Epithelial cell of alveolus of lung (primary cell): Measurements from ENCODE around the gene ERN1. TPM values are rescaled to one million over a fixed set of nuclear protein-coding genes. Genes with fewer than 3 reads are reported as not detected.

Source experiments
- total RNA-seq: library from RNA; depleted of rRNA; stranded (reverse); fragments of >200 nt; gene quantifications from 2 replicates; pipeline ENCODE4 v1.2.1, GENCODE V29; 2015

ERN1 gene
- 4.8 and 8.5 TPM in 2 replicates for total RNA-seq

DNA sequence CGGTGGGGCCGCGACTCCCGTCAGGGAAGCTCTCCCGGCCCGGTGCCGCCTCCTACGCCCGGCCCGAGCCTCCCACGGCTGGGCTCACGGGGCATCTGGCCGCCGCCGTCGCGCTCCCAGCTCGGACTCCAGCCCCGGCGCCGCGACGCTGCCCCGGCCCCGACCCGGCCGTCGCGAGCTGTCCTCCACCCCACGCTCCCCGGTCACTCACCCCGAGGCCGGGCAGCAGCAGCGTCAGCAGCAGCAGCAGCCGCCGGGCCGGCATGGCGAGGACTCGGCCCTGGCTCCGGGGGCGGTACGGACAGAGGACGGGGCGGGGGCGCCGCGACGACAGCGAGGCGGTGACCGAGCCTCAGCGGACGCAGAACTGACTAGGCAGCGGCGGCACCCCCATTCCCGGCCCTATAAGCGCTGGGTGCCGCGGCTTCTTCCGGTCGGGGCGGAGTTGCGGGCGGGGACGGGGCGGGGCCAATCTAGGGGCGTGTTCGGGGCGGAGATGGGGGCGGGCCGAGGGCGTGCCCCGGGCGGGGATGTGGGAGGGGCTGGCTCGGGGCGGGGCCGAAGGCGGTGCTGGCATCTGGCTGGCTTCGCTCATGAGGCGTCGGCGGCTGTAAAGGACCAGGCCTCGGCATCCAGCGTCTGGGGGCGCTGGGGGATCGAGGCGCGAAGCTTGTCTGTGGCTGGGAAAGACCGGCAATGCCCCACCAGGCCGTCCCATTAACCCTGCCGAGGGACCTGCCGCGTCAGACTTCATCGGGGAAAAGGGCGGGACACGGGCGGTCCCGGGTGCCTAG is at the start of gene ERN1:
Gene ERN1, minus strand, starts transcription at position 380 of the 794 bp plus-strand sequence. Its CDS starts 115 bp downstream, at position 265.

DNA sequence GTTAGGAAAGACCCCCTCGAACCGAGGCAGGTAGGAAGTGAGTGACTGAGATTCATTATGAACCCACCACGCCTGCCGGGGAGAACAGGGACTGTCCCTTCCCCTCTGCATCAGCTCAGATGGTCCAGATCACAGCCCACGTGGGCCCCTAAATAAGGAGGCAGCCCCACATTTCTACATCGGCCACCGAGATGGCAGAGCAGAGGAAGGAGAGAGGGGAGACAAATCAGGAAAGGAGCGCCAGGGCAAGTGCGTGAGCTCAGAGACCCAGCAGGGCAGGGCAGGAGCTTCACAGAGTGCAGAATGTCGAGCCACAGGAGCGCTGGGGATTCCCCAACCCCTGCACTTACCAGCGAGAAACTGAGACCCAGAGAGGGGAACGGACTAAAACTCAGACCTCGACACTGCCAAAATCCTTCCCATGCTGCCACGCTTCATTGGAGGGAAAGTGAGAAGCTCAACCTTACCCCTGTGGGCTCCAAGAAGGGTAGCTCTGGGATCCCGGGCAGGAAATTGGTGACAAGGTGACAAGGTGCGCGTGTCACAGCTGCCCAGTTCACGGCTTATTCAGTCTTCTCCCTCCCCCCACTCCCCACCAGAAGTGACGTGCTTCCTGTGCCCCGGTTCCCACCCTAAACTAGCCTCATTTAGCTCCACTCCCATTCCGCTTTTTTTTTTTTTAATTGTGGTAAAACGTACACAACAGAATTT is 109.7 kb downstream of the ERN1 start, which contains the start of gene ICAM2:
Gene ICAM2, minus strand, starts transcription at position 578 of the 711 bp plus-strand sequence. CDS start 13,942 bp downstream, outside the sequence.

DNA sequence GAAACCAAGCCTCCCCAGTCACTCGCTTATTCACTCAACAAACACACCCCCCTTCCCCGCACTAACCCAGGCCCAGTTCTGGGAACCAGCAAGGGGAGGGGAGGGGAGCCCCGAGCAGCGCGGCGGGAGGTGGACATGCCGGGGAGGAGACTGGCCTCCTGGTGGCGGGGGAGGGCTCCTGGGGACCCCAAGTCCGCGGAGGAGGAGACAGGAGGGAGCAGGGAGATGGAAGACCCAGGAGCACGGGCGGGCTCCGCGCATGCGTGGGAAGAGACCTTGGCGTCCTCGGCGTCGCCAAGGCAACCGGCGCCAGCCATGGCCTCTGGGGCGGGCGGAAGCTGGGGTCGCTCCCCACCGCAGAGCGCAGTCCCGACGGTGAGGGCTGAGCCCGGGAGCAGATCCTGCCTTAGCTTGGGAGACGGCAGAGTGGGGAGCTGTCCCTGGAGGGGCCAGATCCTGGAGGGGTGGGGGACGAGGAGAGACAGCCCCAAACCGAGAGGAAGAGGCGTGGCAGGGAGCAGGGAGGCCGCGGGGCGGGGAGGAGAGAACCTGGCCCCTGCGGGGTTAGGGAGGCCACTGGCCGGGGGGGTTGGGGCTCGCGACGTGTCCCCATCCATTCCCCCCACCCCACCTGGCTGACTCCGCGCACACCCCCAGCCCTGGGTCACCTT is 131.8 kb downstream of the ERN1 start, which contains the start of gene PRR29:
Gene PRR29, plus strand, starts transcription at position 302 of the 671 bp plus-strand sequence. Its CDS starts 14 bp downstream, at position 316.

Other genes starting within 250 kb of the ERN1 start
- not detected in 2 replicates for gene GH2, start 248.2 kb downstream of the ERN1 start, total RNA-seq
- gene CSH1, start 233.6 kb downstream of the ERN1 start, total RNA-seq = not detected in 2 replicates
- gene CSHL1, start 218.9 kb downstream of the ERN1 start, total RNA-seq = not detected in 2 replicates
- not detected in 2 replicates for gene GH1, start 211.3 kb downstream of the ERN1 start, total RNA-seq
- gene CD79B, start 197.8 kb downstream of the ERN1 start, total RNA-seq = not detected in 2 replicates
- 0.08 TPM in 1 of 2 replicates, not detected in the other for gene SCN4A, start 157.2 kb downstream of the ERN1 start, total RNA-seq
- 0.08 and 0.52 TPM in 2 replicates for gene PRR29, start 131.8 kb downstream of the ERN1 start, total RNA-seq
- 7.4 and 11.9 TPM in 2 replicates for gene ICAM2, start 109.5 kb downstream of the ERN1 start, total RNA-seq
- 11.6 and 15.0 TPM in 2 replicates for gene TEX2, start 133.1 kb upstream of the ERN1 start, total RNA-seq